GM18505 (cell line): Measurements from ENCODE around the gene KLF16.

Source experiments
- ATAC-seq: cut with Tn5 transposase; IDR thresholded peaks from one replicate; pipeline ENCODE4 v1.9.1; 2021; ENCODE audit not compliant: unreplicated experiment
- POLR2A ChIP-seq: IDR thresholded peaks from 4 replicates; pipeline ENCODE4 v1.6.1; 2011; ENCODE audit warnings: borderline replicate concordance; ENCODE audit not compliant: insufficient read depth, insufficient read length; ENCODE audit errors: extremely low read depth

Gene KLF16

GRCh38 chr19:1826557-1827521 lies 36.5 kb downstream of the KLF16 start:
- ATAC-seq, result no peak

GRCh38 chr19:1825909-1826556 lies 37.3 kb downstream of the KLF16 start:
- TF ChIP-seq POLR2A, result no peak
- no peak for ATAC-seq

More at GRCh38 chr19:1826557-1827521, 36.5 kb downstream of the KLF16 start:
- no peak for TF ChIP-seq POLR2A

- ATAC-seq, result no peak
- no peak for TF ChIP-seq POLR2A
Observed at GRCh38 chr19:1824252-1824622, 39.1 kb downstream of the KLF16 start.

- TF ChIP-seq POLR2A, result no peak
- no peak for ATAC-seq
Observed at GRCh38 chr19:1823539-1824251, 39.7 kb downstream of the KLF16 start.

GRCh38 chr19:1823020-1823419 lies 40.4 kb downstream of the KLF16 start:
- TF ChIP-seq POLR2A, result no peak
- no peak for ATAC-seq

GRCh38 chr19:1822210-1822609 lies 41.2 kb downstream of the KLF16 start:
- no peak for TF ChIP-seq POLR2A
- ATAC-seq, result no peak

- no peak for TF ChIP-seq POLR2A
- ATAC-seq, result no peak
Observed at GRCh38 chr19:1819341-1820255, 43.8 kb downstream of the KLF16 start.

GRCh38 chr19:1818549-1819195 lies 44.7 kb downstream of the KLF16 start:
- TF ChIP-seq POLR2A, result no peak
- no peak for ATAC-seq

- no peak for ATAC-seq
- no peak for TF ChIP-seq POLR2A
Observed at GRCh38 chr19:1817553-1818179, 45.7 kb downstream of the KLF16 start.

- TF ChIP-seq POLR2A, result no peak
- ATAC-seq, result no peak
Observed at GRCh38 chr19:1816530-1817298, 46.7 kb downstream of the KLF16 start.

- ATAC-seq, result no peak
- TF ChIP-seq POLR2A, result no peak
Observed at GRCh38 chr19:1815605-1816529, 47.5 kb downstream of the KLF16 start.
